DOHH2 (cell line): ENCODE results near the gene NRL.

ENCODE experiments used
- H3F3A ChIP-seq: fragments of 200-600 bp; sonication (generic), shearing (Covaris generic); 2 replicates; pipeline ENCODE4 v1.6.0; 2016; ENCODE audit warnings: antibody characterized with exemption, mild to moderate bottlenecking; ENCODE audit not compliant: control insufficient read depth, insufficient read depth
- H3K27ac ChIP-seq: fragments of 200-600 bp; sonication (generic); 2 replicates; pipeline ENCODE4 v1.5.1; 2014; ENCODE audit warnings: low read depth, mild to moderate bottlenecking, low read length, moderate library complexity
- H3K27me3 ChIP-seq: fragments of 200-600 bp; sonication (generic); 2 replicates; pipeline ENCODE4 v1.6.1; 2014; ENCODE audit warnings: mild to moderate bottlenecking, low read length, mixed read lengths; ENCODE audit not compliant: control insufficient read depth
- H3K36me3 ChIP-seq: fragments of 200-600 bp; sonication (generic); 2 replicates; pipeline ENCODE4 v1.6.1; 2014; ENCODE audit warnings: mild to moderate bottlenecking, low read length, moderate library complexity, mixed read lengths; ENCODE audit not compliant: control insufficient read depth
- H3K4me1 ChIP-seq: fragments of 200-600 bp; sonication (generic); 2 replicates; pipeline ENCODE4 v1.6.1; 2014; ENCODE audit warnings: mild to moderate bottlenecking, low read length, mixed read lengths; ENCODE audit not compliant: control insufficient read depth
- H3K4me2 ChIP-seq: fragments of 200-600 bp; sonication (generic); 2 replicates; pipeline ENCODE4 v1.6.0; 2014; ENCODE audit warnings: mild to moderate bottlenecking, low read length, moderate library complexity
- H3K4me3 ChIP-seq: fragments of 200-600 bp; sonication (generic); 2 replicates; pipeline ENCODE4 v1.5.1; 2014; ENCODE audit warnings: mild to moderate bottlenecking, low read length, mixed read lengths
- H3K79me2 ChIP-seq: fragments of 200-600 bp; sonication (generic); 2 replicates; pipeline ENCODE4 v1.6.1; 2014; ENCODE audit warnings: mild to moderate bottlenecking, low read length, mixed read lengths; ENCODE audit not compliant: control insufficient read depth
- H3K9me2 ChIP-seq: fragments of 200-600 bp; sonication (generic); replicated peaks from 2 replicates; pipeline ENCODE4 v1.6.1; 2014; ENCODE audit warnings: mild to moderate bottlenecking, low read length, mixed read lengths; ENCODE audit not compliant: control insufficient read depth
- H3K9me3 ChIP-seq: fragments of 200-600 bp; sonication (generic); 2 replicates; pipeline ENCODE4 v1.6.1; 2014; ENCODE audit warnings: antibody characterized with exemption, low read length, mixed read lengths; ENCODE audit not compliant: control insufficient read depth, insufficient read depth
- H4K20me1 ChIP-seq: fragments of 200-600 bp; sonication (generic); 2 replicates; pipeline ENCODE4 v1.6.0; 2014; ENCODE audit warnings: low read depth, mild to moderate bottlenecking, antibody characterized with exemption, low read length, moderate library complexity; ENCODE audit not compliant: control insufficient read depth, insufficient read depth
- CTCF ChIP-seq: fragments of 200-600 bp; sonication (generic); IDR thresholded peaks from one replicate; pipeline ENCODE4 v1.5.1; 2014; ENCODE audit warnings: antibody characterized with exemption, mild to moderate bottlenecking, low read depth, low read length; ENCODE audit not compliant: poor library complexity, severe bottlenecking
- EZH2phosphoT487 ChIP-seq: fragments of 200-600 bp; sonication (generic); IDR thresholded peaks from 2 replicates; pipeline ENCODE4 v1.6.1; 2017; ENCODE audit warnings: borderline replicate concordance, mild to moderate bottlenecking, antibody characterized with exemption, low read length, moderate library complexity, mixed read lengths

NRL gene

DNA sequence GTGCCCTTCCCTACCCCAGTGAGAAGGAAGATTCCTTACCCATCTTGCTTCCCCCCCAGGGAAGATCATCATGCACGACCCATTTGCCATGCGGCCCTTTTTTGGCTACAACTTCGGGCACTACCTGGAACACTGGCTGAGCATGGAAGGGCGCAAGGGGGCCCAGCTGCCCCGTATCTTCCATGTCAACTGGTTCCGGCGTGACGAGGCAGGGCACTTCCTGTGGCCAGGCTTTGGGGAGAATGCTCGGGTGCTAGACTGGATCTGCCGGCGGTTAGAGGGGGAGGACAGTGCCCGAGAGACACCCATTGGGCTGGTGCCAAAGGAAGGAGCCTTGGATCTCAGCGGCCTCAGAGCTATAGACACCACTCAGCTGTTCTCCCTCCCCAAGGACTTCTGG is 11.3 kb downstream of the NRL start:
- Histone ChIP-seq H3K4me2 (no peak overlapping the region), H3K9me3 (no peaks in the 10 kb centered on the region), H3K4me3 (no peak overlapping the region), H3K4me1 (peaks cover 2% of the 10 kb centered on the region), H3K9me2 (no peaks in the 10 kb centered on the region), H4K20me1 (no peaks in the 10 kb centered on the region), H3K36me3 (peaks cover 37% of the 10 kb centered on the region), H3K27me3 (no peaks in the 10 kb centered on the region), H3K79me2 (no peaks in the 10 kb centered on the region), H3K27ac (no peak overlapping the region), H3F3A (no peaks in the 10 kb centered on the region; the same call in 1 of the 2 replicates)
- TF ChIP-seq CTCF (no peak), EZH2phosphoT487 (no peak)

DNA sequence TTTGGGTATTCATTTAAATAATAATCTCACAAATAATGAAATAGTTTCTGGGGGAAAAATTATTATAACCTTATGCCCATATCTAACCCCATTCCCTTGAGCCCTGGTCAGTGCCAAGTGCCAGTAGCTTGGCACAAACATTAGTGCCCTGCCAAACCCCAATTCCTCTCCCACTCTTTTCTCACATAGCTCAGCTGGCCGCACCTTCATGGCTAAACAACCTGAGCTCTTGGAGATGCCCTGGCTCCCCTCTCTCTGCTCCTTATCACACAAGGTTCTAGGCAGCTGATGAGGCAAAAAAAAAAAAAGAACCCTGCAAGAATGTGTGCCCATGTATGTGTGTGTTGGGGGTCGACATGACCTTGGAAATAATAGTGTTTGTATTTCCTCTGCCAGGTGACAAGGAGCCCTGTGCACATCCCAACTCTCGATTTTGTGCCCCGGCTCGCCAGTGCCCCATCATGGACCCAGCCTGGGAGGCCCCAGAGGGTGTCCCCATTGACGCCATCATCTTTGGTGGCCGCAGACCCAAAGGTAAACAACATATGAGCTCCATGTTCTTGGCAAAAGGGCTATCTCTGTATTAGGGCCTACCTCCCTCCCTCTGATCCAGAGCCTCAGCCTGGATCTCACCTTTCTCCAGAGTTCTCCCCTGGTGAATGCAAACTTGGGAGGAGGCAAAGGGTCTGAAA is 12.2 kb downstream of the NRL start:
- Histone ChIP-seq H3K27me3 (no peaks in the 10 kb centered on the region), H3K79me2 (no peaks in the 10 kb centered on the region), H3K4me3 (no peak overlapping the region), H3K4me2 (no peak overlapping the region), H3K4me1 (no peaks in the 10 kb centered on the region), H3K9me2 (no peaks in the 10 kb centered on the region), H4K20me1 (no peaks in the 10 kb centered on the region), H3K36me3 (peaks cover 43% of the 10 kb centered on the region), H3K9me3 (no peaks in the 10 kb centered on the region), H3K27ac (no peak overlapping the region), H3F3A (no peaks in the 10 kb centered on the region; the same call in 1 of the 2 replicates)
- TF ChIP-seq CTCF (no peak), EZH2phosphoT487 (no peak)

GRCh38 chr14:24100982-24101494 is 13.7 kb downstream of the NRL start:
- no peaks in the 10 kb centered on the region for H4K20me1 ChIP-seq

More at GRCh38 chr14:24100982-24101494, 13.7 kb downstream of the NRL start:
- no peaks in the 10 kb centered on the region for H3F3A ChIP-seq
- no peak overlapping the region for H3K4me3 ChIP-seq
- no peaks in the 10 kb centered on the region for H3K79me2 ChIP-seq
- no peak overlapping the region for H3K27ac ChIP-seq
- no peaks in the 10 kb centered on the region for H3K9me3 ChIP-seq
- no peaks in the 10 kb centered on the region for H3K4me1 ChIP-seq
- peaks cover 49% of the 10 kb centered on the region for H3K36me3 ChIP-seq
- H3K4me2 ChIP-seq = no peak overlapping the region
- no peaks in the 10 kb centered on the region for H3K9me2 ChIP-seq
- TF ChIP-seq CTCF (no peak), EZH2phosphoT487 (no peak)
- no peaks in the 10 kb centered on the region for H3K27me3 ChIP-seq
